Measurements from ENCODE around the gene CNOT1.

The CNOT1 gene

GRCh38 chr16:58536278-58536677 is 93.3 kb downstream of the CNOT1 start:
- Mint-ChIP-seq H3K36me3 (ENCODE audit: low read depth) (peaks cover 92% of the 10 kb centered on the region), H3K27ac (no peak overlapping the region), H3K27me3 (ENCODE audit: low read depth, poor library complexity) (no peaks in the 10 kb centered on the region), H3K4me1 (no peaks in the 10 kb centered on the region), H3K9me3 (no peaks in the 10 kb centered on the region), H3K4me3 (no peak overlapping the region)
- TF ChIP-seq CTCF (IDR thresholded peaks at IDR 0.05) = no peak
- no peak for DNase-seq

- H3K36me3 Mint-ChIP-seq (ENCODE audit: low read depth) = peaks cover 96% of the 10 kb centered on the region
- no peak for DNase-seq
- H3K27ac Mint-ChIP-seq = peak overlapping the region; percentile 7
- no peaks in the 10 kb centered on the region for H3K27me3 Mint-ChIP-seq (ENCODE audit: low read depth, poor library complexity)
- no peak for TF ChIP-seq CTCF (IDR thresholded peaks at IDR 0.05)
- H3K4me3 Mint-ChIP-seq = no peak overlapping the region
- H3K9me3 Mint-ChIP-seq = no peaks in the 10 kb centered on the region
- H3K4me1 Mint-ChIP-seq = no peaks in the 10 kb centered on the region
Measured at GRCh38 chr16:58535100-58535499, 94.5 kb downstream of the CNOT1 start.

- DNase-seq = no peak
- no peaks in the 10 kb centered on the region for H3K4me1 Mint-ChIP-seq
- H3K9me3 Mint-ChIP-seq = no peaks in the 10 kb centered on the region
- no peak for TF ChIP-seq CTCF (IDR thresholded peaks at IDR 0.05)
- no peak overlapping the region for H3K27ac Mint-ChIP-seq
- peaks cover 95% of the 10 kb centered on the region for H3K36me3 Mint-ChIP-seq (ENCODE audit: low read depth)
- H3K4me3 Mint-ChIP-seq = no peak overlapping the region
- no peaks in the 10 kb centered on the region for H3K27me3 Mint-ChIP-seq (ENCODE audit: low read depth, poor library complexity)
Measured at GRCh38 chr16:58533751-58534470, 95.7 kb downstream of the CNOT1 start.

- Mint-ChIP-seq H3K9me3 (no peaks in the 10 kb centered on the region), H3K36me3 (ENCODE audit: low read depth) (peaks cover 95% of the 10 kb centered on the region), H3K27me3 (ENCODE audit: low read depth, poor library complexity) (no peaks in the 10 kb centered on the region), H3K27ac (no peak overlapping the region), H3K4me3 (no peak overlapping the region), H3K4me1 (no peaks in the 10 kb centered on the region)
- DNase-seq = no peak
- TF ChIP-seq CTCF (IDR thresholded peaks at IDR 0.05) = no peak
Measured at GRCh38 chr16:58532414-58532813, 97.2 kb downstream of the CNOT1 start.

- TF ChIP-seq CTCF (IDR thresholded peaks at IDR 0.05) = no peak
- Mint-ChIP-seq H3K4me3 (no peak overlapping the region), H3K4me1 (no peaks in the 10 kb centered on the region), H3K27me3 (ENCODE audit: low read depth, poor library complexity) (no peaks in the 10 kb centered on the region), H3K9me3 (no peaks in the 10 kb centered on the region), H3K27ac (no peak overlapping the region), H3K36me3 (ENCODE audit: low read depth) (peaks cover 90% of the 10 kb centered on the region)
- DNase-seq = no peak
Measured at GRCh38 chr16:58530179-58530578, 99.4 kb downstream of the CNOT1 start.

GRCh38 chr16:58519707-58520106 is 109.9 kb downstream of the CNOT1 start:
- H3K4me1 Mint-ChIP-seq = peaks cover 17% of the 10 kb centered on the region
- H3K9me3 Mint-ChIP-seq = no peaks in the 10 kb centered on the region
- H3K27me3 Mint-ChIP-seq (ENCODE audit: low read depth, poor library complexity) = no peaks in the 10 kb centered on the region
- TF ChIP-seq CTCF (IDR thresholded peaks at IDR 0.05) = no peak
- H3K4me3 Mint-ChIP-seq = no peak overlapping the region
- DNase-seq = no peak
- peaks cover 44% of the 10 kb centered on the region for H3K36me3 Mint-ChIP-seq (ENCODE audit: low read depth)
- no peak overlapping the region for H3K27ac Mint-ChIP-seq

Measured in nephron progenitor cell (in vitro differentiated cells).